Chondrocyte (in vitro differentiated cells): ENCODE data around the gene SANBR. TPM values are rescaled to one million over a fixed set of nuclear protein-coding genes. Genes with fewer than 3 reads are reported as not detected.

Source experiments
- DNase-seq: peaks from one replicate; pipeline ENCODE4 v3.0.0; 2021; ENCODE audit warnings: mixed read lengths, low spot score
- H3K27ac Mint-ChIP-seq: one replicate; pipeline ENCODE4 v1.8.0; 2021; ENCODE audit warnings: mild to moderate bottlenecking, moderate library complexity, mixed read lengths; ENCODE audit not compliant: unreplicated experiment
- H3K27me3 Mint-ChIP-seq: 2 replicates; pipeline ENCODE4 v1.8.0; 2021; ENCODE audit warnings: low read depth, mixed read lengths
- H3K36me3 Mint-ChIP-seq: 2 replicates; pipeline ENCODE4 v1.8.0; 2021; ENCODE audit warnings: low read depth, mixed read lengths
- H3K4me1 Mint-ChIP-seq: 2 replicates; pipeline ENCODE4 v1.8.0; 2021; ENCODE audit warnings: low read depth, mild to moderate bottlenecking, mixed read lengths
- H3K4me3 Mint-ChIP-seq: one replicate; pipeline ENCODE4 v1.8.0; 2021; ENCODE audit warnings: mild to moderate bottlenecking, moderate library complexity, mixed read lengths; ENCODE audit not compliant: unreplicated experiment
- H3K9me3 Mint-ChIP-seq: 2 replicates; pipeline ENCODE4 v1.8.0; 2021; ENCODE audit warnings: low read depth, mixed read lengths
- total RNA-seq: library from RNA; stranded (reverse); gene quantifications from 3 replicates; pipeline ENCODE4 v1.2.1, GENCODE V29; 2021
- TF ChIP-seq, protein P1 (sequence below): fragments of 200-600 bp; sonication (generic); IDR thresholded peaks from 2 replicates; pipeline ENCODE4 v1.5.0; 2021; ENCODE audit warnings: antibody characterized with exemption, mild to moderate bottlenecking, moderate library complexity

SANBR gene
- total RNA-seq, 1 donor from 2014 or later: 12.1 TPM

- Mint-ChIP-seq H3K27ac (no peak overlapping the region), H3K27me3 (no peaks in the 10 kb centered on the region), H3K4me1 (no peaks in the 10 kb centered on the region), H3K9me3 (no peaks in the 10 kb centered on the region), H3K4me3 (no peak overlapping the region), H3K36me3 (peaks cover 23% of the 10 kb centered on the region)
- TF ChIP-seq, protein P1, sequence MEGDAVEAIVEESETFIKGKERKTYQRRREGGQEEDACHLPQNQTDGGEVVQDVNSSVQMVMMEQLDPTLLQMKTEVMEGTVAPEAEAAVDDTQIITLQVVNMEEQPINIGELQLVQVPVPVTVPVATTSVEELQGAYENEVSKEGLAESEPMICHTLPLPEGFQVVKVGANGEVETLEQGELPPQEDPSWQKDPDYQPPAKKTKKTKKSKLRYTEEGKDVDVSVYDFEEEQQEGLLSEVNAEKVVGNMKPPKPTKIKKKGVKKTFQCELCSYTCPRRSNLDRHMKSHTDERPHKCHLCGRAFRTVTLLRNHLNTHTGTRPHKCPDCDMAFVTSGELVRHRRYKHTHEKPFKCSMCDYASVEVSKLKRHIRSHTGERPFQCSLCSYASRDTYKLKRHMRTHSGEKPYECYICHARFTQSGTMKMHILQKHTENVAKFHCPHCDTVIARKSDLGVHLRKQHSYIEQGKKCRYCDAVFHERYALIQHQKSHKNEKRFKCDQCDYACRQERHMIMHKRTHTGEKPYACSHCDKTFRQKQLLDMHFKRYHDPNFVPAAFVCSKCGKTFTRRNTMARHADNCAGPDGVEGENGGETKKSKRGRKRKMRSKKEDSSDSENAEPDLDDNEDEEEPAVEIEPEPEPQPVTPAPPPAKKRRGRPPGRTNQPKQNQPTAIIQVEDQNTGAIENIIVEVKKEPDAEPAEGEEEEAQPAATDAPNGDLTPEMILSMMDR: no peak
- DNase-seq: no peak
Observed at GRCh38 chr2:61085883-61086282, 20.2 kb downstream of the SANBR start.

- Mint-ChIP-seq H3K4me3 (no peak overlapping the region), H3K4me1 (no peaks in the 10 kb centered on the region), H3K36me3 (peaks cover 19% of the 10 kb centered on the region), H3K9me3 (no peaks in the 10 kb centered on the region), H3K27ac (no peak overlapping the region), H3K27me3 (no peaks in the 10 kb centered on the region)
- DNase-seq: no peak
- TF ChIP-seq, protein P1: no peak
Observed at GRCh38 chr2:61089797-61090196, 24.1 kb downstream of the SANBR start.

DNA sequence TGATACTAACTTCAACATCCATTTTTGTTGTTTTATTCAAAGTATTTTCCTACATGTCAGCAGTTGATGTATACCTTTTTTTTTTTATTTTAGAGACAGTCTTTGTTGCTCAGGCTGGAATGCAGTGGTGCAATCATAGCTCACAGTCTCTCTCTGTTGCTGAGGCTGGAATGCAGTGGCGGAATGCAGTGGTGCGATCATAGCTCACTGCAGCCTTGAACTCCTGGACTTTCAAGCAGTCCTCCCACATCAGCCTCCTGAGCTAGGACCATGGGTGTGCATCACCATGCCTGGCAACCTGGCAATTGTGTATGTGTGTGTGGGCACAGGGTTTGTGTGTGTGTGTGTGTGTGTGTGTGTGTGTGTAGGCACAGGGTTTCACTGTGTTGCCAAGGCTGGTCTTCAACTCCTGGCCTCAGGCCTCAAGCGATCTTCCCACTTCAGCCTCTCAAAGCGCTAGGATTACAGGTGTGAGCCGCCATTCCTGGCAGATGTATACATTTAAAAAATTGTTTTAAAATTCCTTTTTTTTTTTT, 24.8 kb downstream of the SANBR start:
- peaks cover 14% of the 10 kb centered on the region for H3K36me3 Mint-ChIP-seq
- no peaks in the 10 kb centered on the region for H3K27me3 Mint-ChIP-seq
- no peak for DNase-seq
- H3K4me3 Mint-ChIP-seq: no peak overlapping the region
- H3K27ac Mint-ChIP-seq: no peak overlapping the region
- TF ChIP-seq, protein P1: no peak
- no peaks in the 10 kb centered on the region for H3K9me3 Mint-ChIP-seq
- H3K4me1 Mint-ChIP-seq: no peaks in the 10 kb centered on the region

DNA sequence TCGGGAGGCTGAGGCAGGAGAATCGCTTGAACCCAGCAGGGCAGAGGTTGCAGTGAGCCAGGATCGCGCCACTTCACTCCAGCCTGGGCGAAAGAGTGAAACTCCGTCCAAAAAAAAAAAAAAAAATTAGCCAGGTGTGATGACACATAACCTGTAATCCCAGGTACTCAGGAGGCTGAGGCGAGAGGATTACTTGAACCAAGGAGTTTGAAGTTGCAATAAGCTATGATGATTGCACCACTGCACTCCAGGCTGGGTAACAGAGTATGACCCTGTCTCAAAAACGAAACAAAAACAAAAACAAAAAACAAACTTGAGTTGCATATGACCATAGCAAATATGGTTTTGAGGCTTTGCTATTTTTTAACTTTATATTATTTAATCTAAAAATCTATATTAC, 25.8 kb downstream of the SANBR start:
- no peaks in the 10 kb centered on the region for H3K4me1 Mint-ChIP-seq
- TF ChIP-seq, protein P1: no peak
- H3K4me3 Mint-ChIP-seq: no peak overlapping the region
- no peak for DNase-seq
- H3K27me3 Mint-ChIP-seq: no peaks in the 10 kb centered on the region
- no peak overlapping the region for H3K27ac Mint-ChIP-seq
- H3K9me3 Mint-ChIP-seq: no peaks in the 10 kb centered on the region
- H3K36me3 Mint-ChIP-seq: peaks cover 13% of the 10 kb centered on the region

GRCh38 chr2:61096438-61096837, 30.8 kb downstream of the SANBR start:
- TF ChIP-seq, protein P1: no peak
- no peak for DNase-seq
- no peaks in the 10 kb centered on the region for H3K4me1 Mint-ChIP-seq
- H3K36me3 Mint-ChIP-seq: peaks cover 6% of the 10 kb centered on the region
- no peak overlapping the region for H3K4me3 Mint-ChIP-seq
- H3K27ac Mint-ChIP-seq: no peak overlapping the region
- no peaks in the 10 kb centered on the region for H3K27me3 Mint-ChIP-seq
- H3K9me3 Mint-ChIP-seq: no peaks in the 10 kb centered on the region
